ENCODE measurements around the gene KIAA1671. TPM values are rescaled to one million over a fixed set of nuclear protein-coding genes. Genes with fewer than 3 reads are reported as not detected.

KIAA1671 gene
- total and polyA plus RNA-seq, 9 of the 15 experiments (the other 6 are each of a cell fraction or from before 2014, with no cell fraction given), result under 0.01 to 0.11 (median 0.02) TPM; not detected in 5

DNA sequence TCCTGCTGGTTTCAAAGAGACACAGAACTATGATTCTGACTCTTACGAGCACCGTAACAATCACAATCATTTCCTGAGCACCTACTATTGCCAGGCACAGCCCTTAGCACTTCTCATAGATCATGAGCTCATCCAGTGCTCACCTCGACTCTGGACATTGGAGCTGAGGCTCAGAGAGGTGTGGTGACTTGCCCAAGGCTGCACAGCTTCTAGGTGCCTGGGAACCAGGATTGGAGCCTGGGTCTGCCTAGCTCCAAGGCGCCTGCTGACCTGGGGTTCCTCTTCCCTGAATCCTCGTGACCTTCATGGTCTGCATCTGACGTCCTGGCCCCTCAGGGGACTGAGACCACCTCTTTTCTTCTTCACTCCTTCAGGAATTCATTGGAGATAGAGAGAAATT is 196.5 kb downstream of the KIAA1671 start:
- ATAC-seq (no peak), DNase-seq (ENCODE audit: extremely low read depth in 1 of 4, low spot score in 3 of 4) (no peak), FAIRE-seq (no peak)
- Histone ChIP-seq H3K79me2 (ENCODE audit: control insufficient read depth, insufficient read depth, low read length) (no peaks in the 10 kb centered on the region), H3K4me3 (no peak overlapping the region), H3K27ac (ENCODE audit: extremely low read depth, low read depth, low read length) (no peak overlapping the region), H3K27me3 (ENCODE audit: control insufficient read depth in 2 of 2, insufficient read depth in 2 of 2, low read length in 2 of 2) (peaks cover 3 to 11% of the 10 kb centered on the region in 2 experiments; a peak in 3 of 5 replicates), H3K4me1 (replicated peaks in 1 of 2; ENCODE audit: control insufficient read depth in 2 of 2, insufficient read depth in 2 of 2, low read length in 2 of 2) (peaks cover 0 to 4% of the 10 kb centered on the region in 2 experiments; a peak in 2 of 5 replicates), H3K36me3 (ENCODE audit: control insufficient read depth, insufficient read depth, low read length) (no peaks in the 10 kb centered on the region), H3K9me3 (replicated peaks; ENCODE audit: control insufficient read depth, insufficient read depth, low read depth, low read length) (no peaks in the 10 kb centered on the region), H4K20me1 (replicated peaks; ENCODE audit: control insufficient read depth, insufficient read depth, low read length) (no peaks in the 10 kb centered on the region), H2AFZ (ENCODE audit: low read depth, low read length) (no peak overlapping the region), H3K9me1 (ENCODE audit: control insufficient read depth, insufficient read depth, low read length) (no peaks in the 10 kb centered on the region), H3K9ac (ENCODE audit: insufficient read depth in 1 of 2, low read depth in 2 of 2, low read length in 2 of 2) (no peak overlapping the region), H3K4me2 (ENCODE audit: insufficient read depth, low read length) (no peak overlapping the region)
- in situ Hi-C loops (cut with MboI) (no loop called here), intact Hi-C loops (cut with micrococcal nuclease) (no loop called here)
- no TSS peak for BruUV-seq (replicated peaks)
- ChIA-PET POLR2A (no interaction called here), CTCF (ENCODE audit: low intra/inter-chr PET ratio) (no interaction called here)
- TF ChIP-seq ZFP36 (IDR thresholded peaks at IDR 0.05; ENCODE audit: low read depth, low read length, partially characterized antibody), result peak; percentile 33
- no peak for TF ChIP-seq HOMEZ (CRISPR knock-in tag; IDR thresholded peaks at IDR 0.05)
- 2% methylated on average over 6 of the region's 6 CpGs for WGBS (ENCODE audit: insufficient coverage, low coverage, missing lambda C conversion rate)

- no peak overlapping the region for H3K4me3 ChIP-seq
- H3K79me2 ChIP-seq (ENCODE audit: control insufficient read depth, insufficient read depth, low read length), result no peaks in the 10 kb centered on the region
- H3K4me1 ChIP-seq (replicated peaks in 1 of 2; ENCODE audit: control insufficient read depth in 2 of 2, insufficient read depth in 2 of 2, low read length in 2 of 2), result no peaks in the 10 kb centered on the region; a peak in 1 of 5 replicates
- no peak for ATAC-seq
- peaks cover 3 to 11% of the 10 kb centered on the region in 2 experiments; a peak in 3 of 5 replicates for H3K27me3 ChIP-seq (ENCODE audit: control insufficient read depth in 2 of 2, insufficient read depth in 2 of 2, low read length in 2 of 2)
- no peaks in the 10 kb centered on the region for H4K20me1 ChIP-seq (replicated peaks; ENCODE audit: control insufficient read depth, insufficient read depth, low read length)
- FAIRE-seq, result no peak
- no peak overlapping the region for H3K9ac ChIP-seq (ENCODE audit: insufficient read depth in 1 of 2, low read depth in 2 of 2, low read length in 2 of 2)
- in situ Hi-C loops (cut with MboI), result no loop called here
- H3K9me3 ChIP-seq (replicated peaks; ENCODE audit: control insufficient read depth, insufficient read depth, low read depth, low read length), result no peaks in the 10 kb centered on the region
- no TSS peak for BruUV-seq (replicated peaks)
- no peak overlapping the region for H3K27ac ChIP-seq (ENCODE audit: extremely low read depth, low read depth, low read length)
- H3K36me3 ChIP-seq (ENCODE audit: control insufficient read depth, insufficient read depth, low read length), result no peaks in the 10 kb centered on the region
- ChIA-PET POLR2A (interaction anchor here (0.9 kb wide), 1 partner anchor 18 kb away, joined by 6 read pairs; no protein-coding TSS in a partner anchor), CTCF (ENCODE audit: low intra/inter-chr PET ratio) (no interaction called here)
- H2AFZ ChIP-seq (ENCODE audit: low read depth, low read length), result no peak overlapping the region
- intact Hi-C loops (cut with micrococcal nuclease), result no loop called here
- no peak overlapping the region for H3K4me2 ChIP-seq (ENCODE audit: insufficient read depth, low read length)
- 1% methylated on average over 5 of the region's 8 CpGs for WGBS (ENCODE audit: insufficient coverage, low coverage, missing lambda C conversion rate)
- no peak for DNase-seq (ENCODE audit: extremely low read depth in 1 of 4, low spot score in 3 of 4)
- H3K9me1 ChIP-seq (ENCODE audit: control insufficient read depth, insufficient read depth, low read length), result no peaks in the 10 kb centered on the region
- no peak for TF ChIP-seq ZNF584 (CRISPR knock-in tag; IDR thresholded peaks at IDR 0.05; ENCODE audit: low read depth)
- no peak for TF ChIP-seq KAT8 (IDR thresholded peaks at IDR 0.05; ENCODE audit: low read depth)
- TF ChIP-seq BCOR (IDR thresholded peaks at IDR 0.05), result no peak
- TF ChIP-seq SMARCE1 (IDR thresholded peaks at IDR 0.05), result no peak
- no peak for TF ChIP-seq NFYB (IDR thresholded peaks at IDR 0.05; ENCODE audit: extremely low read depth, insufficient read length)
- no peak for TF ChIP-seq FIP1L1 (IDR thresholded peaks at IDR 0.05; ENCODE audit: low read depth, low read length, poor library complexity, severe bottlenecking)
- TF ChIP-seq L3MBTL2 (IDR thresholded peaks at IDR 0.05), result no peak
- TF ChIP-seq U2AF2 (optimal IDR thresholded peaks at IDR 0.05; ENCODE audit: low read depth, low read length), result no peak
- TF ChIP-seq, protein P1, sequence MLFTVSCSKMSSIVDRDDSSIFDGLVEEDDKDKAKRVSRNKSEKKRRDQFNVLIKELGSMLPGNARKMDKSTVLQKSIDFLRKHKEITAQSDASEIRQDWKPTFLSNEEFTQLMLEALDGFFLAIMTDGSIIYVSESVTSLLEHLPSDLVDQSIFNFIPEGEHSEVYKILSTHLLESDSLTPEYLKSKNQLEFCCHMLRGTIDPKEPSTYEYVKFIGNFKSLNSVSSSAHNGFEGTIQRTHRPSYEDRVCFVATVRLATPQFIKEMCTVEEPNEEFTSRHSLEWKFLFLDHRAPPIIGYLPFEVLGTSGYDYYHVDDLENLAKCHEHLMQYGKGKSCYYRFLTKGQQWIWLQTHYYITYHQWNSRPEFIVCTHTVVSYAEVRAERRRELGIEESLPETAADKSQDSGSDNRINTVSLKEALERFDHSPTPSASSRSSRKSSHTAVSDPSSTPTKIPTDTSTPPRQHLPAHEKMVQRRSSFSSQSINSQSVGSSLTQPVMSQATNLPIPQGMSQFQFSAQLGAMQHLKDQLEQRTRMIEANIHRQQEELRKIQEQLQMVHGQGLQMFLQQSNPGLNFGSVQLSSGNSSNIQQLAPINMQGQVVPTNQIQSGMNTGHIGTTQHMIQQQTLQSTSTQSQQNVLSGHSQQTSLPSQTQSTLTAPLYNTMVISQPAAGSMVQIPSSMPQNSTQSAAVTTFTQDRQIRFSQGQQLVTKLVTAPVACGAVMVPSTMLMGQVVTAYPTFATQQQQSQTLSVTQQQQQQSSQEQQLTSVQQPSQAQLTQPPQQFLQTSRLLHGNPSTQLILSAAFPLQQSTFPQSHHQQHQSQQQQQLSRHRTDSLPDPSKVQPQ (CRISPR knock-in tag; IDR thresholded peaks at IDR 0.05; ENCODE audit: borderline replicate concordance), result no peak
These were observed 201.6 kb downstream of the KIAA1671 start for GRCh38 chr22:25153961-25154666.
